HepG2 (cell line): ENCODE measurements around the gene LYST. TPM values are rescaled to one million over a fixed set of nuclear protein-coding genes. Genes with fewer than 3 reads are reported as not detected.
A peak's percentile ranks its signal among the peaks of the same experiment; 100 is the strongest.

Experiments used
- AHDC1 ChIP-seq: sonication (generic); formaldehyde crosslinking; IDR thresholded peaks from 2 replicates; pipeline ENCODE4 v1.5.1; 2020; ENCODE audit warnings: mild to moderate bottlenecking, missing genetic modification reagents, borderline replicate concordance
- CREBL2 ChIP-seq: sonication (generic); formaldehyde crosslinking; IDR thresholded peaks from 2 replicates; pipeline ENCODE4 v1.8.1; 2023; ENCODE audit warnings: missing genetic modification reagents, mild to moderate bottlenecking, borderline replicate concordance
- ELK4 ChIP-seq: sonication (generic); formaldehyde crosslinking; IDR thresholded peaks from 2 replicates; pipeline ENCODE4 v1.9.0; 2021; ENCODE audit warnings: missing genetic modification reagents, borderline replicate concordance
- FUBP1 ChIP-seq: sonication (generic); formaldehyde crosslinking; IDR thresholded peaks from 2 replicates; pipeline ENCODE4 v1.5.1; 2020; ENCODE audit warnings: missing genetic modification reagents, mild to moderate bottlenecking, borderline replicate concordance
- MXD1 ChIP-seq: sonication (generic); formaldehyde crosslinking; IDR thresholded peaks from 2 replicates; pipeline ENCODE4 v1.4.0; 2020; ENCODE audit warnings: mild to moderate bottlenecking, missing genetic modification reagents
- NCOA1 ChIP-seq: sonication (generic); formaldehyde crosslinking; IDR thresholded peaks from 2 replicates; pipeline ENCODE4 v1.9.0; 2021; ENCODE audit warnings: missing genetic modification reagents
- NR1H2 ChIP-seq: sonication (generic); formaldehyde crosslinking; IDR thresholded peaks from 2 replicates; pipeline ENCODE4 v1.8.1; 2022; ENCODE audit warnings: low read depth, missing genetic modification reagents, borderline replicate concordance
- NRL ChIP-seq: sonication (generic); formaldehyde crosslinking; IDR thresholded peaks from 2 replicates; pipeline ENCODE4 v1.5.0; 2020; ENCODE audit warnings: missing genetic modification reagents, mild to moderate bottlenecking, moderate library complexity, borderline replicate concordance
- SKIL ChIP-seq: sonication (generic); formaldehyde crosslinking; IDR thresholded peaks from 2 replicates; pipeline ENCODE4 v1.8.0; 2022; ENCODE audit warnings: missing genetic modification reagents, mild to moderate bottlenecking, moderate library complexity, borderline replicate concordance
- TBP ChIP-seq: sonication (generic); formaldehyde crosslinking; IDR thresholded peaks from 2 replicates; pipeline ENCODE4 v1.5.0; 2020; ENCODE audit warnings: missing genetic modification reagents
- THYN1 ChIP-seq: sonication (generic); formaldehyde crosslinking; IDR thresholded peaks from 2 replicates; pipeline ENCODE4 v1.8.1; 2023; ENCODE audit warnings: low read depth, mild to moderate bottlenecking, moderate library complexity, missing genetic modification reagents, borderline replicate concordance
- TRIM24 ChIP-seq: sonication (generic); formaldehyde crosslinking; IDR thresholded peaks from 2 replicates; pipeline ENCODE4 v1.8.0; 2022; ENCODE audit warnings: mild to moderate bottlenecking, missing genetic modification reagents
- ZNF546 ChIP-seq: sonication (generic); formaldehyde crosslinking; conservative IDR thresholded peaks from 2 replicates; pipeline ENCODE4 v1.8.1; 2023; ENCODE audit warnings: mild to moderate bottlenecking, missing genetic modification reagents
- ZNF616 ChIP-seq: sonication (generic); formaldehyde crosslinking; IDR thresholded peaks from 2 replicates; pipeline ENCODE4 v1.5.0; 2020; ENCODE audit warnings: low read depth, mild to moderate bottlenecking, missing genetic modification reagents
- ZNF724P ChIP-seq: sonication (generic); formaldehyde crosslinking; IDR thresholded peaks from 2 replicates; pipeline ENCODE4 v1.8.0; 2022; ENCODE audit warnings: missing genetic modification reagents, borderline replicate concordance
- ZNF841 ChIP-seq: sonication (generic); formaldehyde crosslinking; IDR thresholded peaks from 2 replicates; pipeline ENCODE4 v1.8.1; 2023; ENCODE audit warnings: missing genetic modification reagents, borderline replicate concordance
- polyA plus RNA-seq, 8 experiments: library from polyadenylated mRNA; depleted of rRNA in 3 of 8; stranded (reverse) in 7 of 8; unstranded in 1 of 8; fragments of >200 nt; fragmentation: Illumina TruSeq in 4 of 8; extraction: Trizol in 4 of 8; gene quantifications; 2 replicates each; pipeline versions ENCODE4 v1.2.1 to v1.2.3, GENCODE V29; 2011 to 2016; ENCODE audit warnings: low read depth in 4 of 8, missing spikeins in 1 of 8, mixed read lengths in 1 of 8; ENCODE audit not compliant: insufficient read depth in 1 of 8
- total RNA-seq, 5 experiments: library from RNA; depleted of rRNA; stranded (reverse); fragments of >200 nt; fragmentation: Illumina TruSeq; extraction: Trizol; gene quantifications; 2 replicates each; pipeline ENCODE4 v1.2.3, GENCODE V29; 2016; ENCODE audit warnings: low read depth in 1 of 5

Gene LYST
- total and polyA plus RNA-seq, 2 of the 13 experiments (the other 11 are each of a cell fraction or from before 2014, with no cell fraction given): 0.91 to 2.5 TPM

- no peak for TF ChIP-seq AHDC1 (CRISPR knock-in tag)
- TF ChIP-seq ZNF841: no peak
- 0 out of 2 replicates have a peak, but pooled peaks have one; percentile 11 for TF ChIP-seq NCOA1
- TF ChIP-seq TRIM24 (CRISPR knock-in tag): no peak
- TF ChIP-seq ZNF546 (CRISPR knock-in tag): no peak
- TF ChIP-seq ELK4 (CRISPR knock-in tag): no peak
- TF ChIP-seq NR1H2 (CRISPR knock-in tag): no peak
- no peak for TF ChIP-seq SKIL
- TF ChIP-seq NRL (CRISPR knock-in tag): 0 out of 2 replicates have a peak, but pooled peaks have one; percentile 25
- no peak for TF ChIP-seq FUBP1 (CRISPR knock-in tag)
- TF ChIP-seq TBP (CRISPR knock-in tag): no peak
- peak; percentile 31; the same call in 1 of the 2 replicates for TF ChIP-seq MXD1 (CRISPR knock-in tag)
- no peak for TF ChIP-seq ZNF724P
- no peak for TF ChIP-seq THYN1 (CRISPR knock-in tag)
- TF ChIP-seq CREBL2: no peak
- TF ChIP-seq ZNF616: no peak
Observed at GRCh38 chr1:235866205-235866912, at the start of gene LYST (continued).
